ENCODE data around the gene ZNF827.
A peak's percentile ranks its signal among the peaks of the same experiment; 100 is the strongest.
"Not testable (repeated sequence)": the region's sequence is repeated elsewhere in the genome, so short reads cannot be mapped to it uniquely, and the experiment has no call there.

Gene ZNF827

GRCh38 chr4:145840801-145841200 lies 97.8 kb downstream of the ZNF827 start:
- intact Hi-C loops (cut with DNase I) = no loop called here
- DNase-seq = no peak

GRCh38 chr4:145840162-145840768 lies 98.4 kb downstream of the ZNF827 start:
- no peak for DNase-seq
- intact Hi-C loops (cut with DNase I) = no loop called here

- peak in 8 of 10 donors; percentile 28 to 94 (median 56) for DNase-seq
- intact Hi-C loops (cut with DNase I) = no loop called here
Observed at GRCh38 chr4:145839151-145839550, 99.5 kb downstream of the ZNF827 start.

- DNase-seq; intact Hi-C loops (cut with DNase I): not testable (repeated sequence)
Observed at GRCh38 chr4:145832384-145832783, 106.2 kb downstream of the ZNF827 start.

- no peak for DNase-seq
- intact Hi-C loops (cut with DNase I) = no loop called here
Observed at GRCh38 chr4:145830699-145831098, 107.9 kb downstream of the ZNF827 start.

- no peak for DNase-seq
- intact Hi-C loops (cut with DNase I) = loop anchor here (10.0 kb wide), 1 partner anchor 205 kb away; no protein-coding TSS in a partner anchor
Observed at GRCh38 chr4:145829629-145830395, 108.8 kb downstream of the ZNF827 start.

- intact Hi-C loops (cut with DNase I) = loop anchor here (10.0 kb wide), 1 partner anchor 204 kb away; no protein-coding TSS in a partner anchor
- DNase-seq = no peak
Observed at GRCh38 chr4:145828802-145829485, 109.7 kb downstream of the ZNF827 start.

- intact Hi-C loops (cut with DNase I) = loop anchor here (10.0 kb wide), 1 partner anchor 203 kb away; no protein-coding TSS in a partner anchor
Observed at GRCh38 chr4:145827885-145828284, 110.7 kb downstream of the ZNF827 start.

GRCh38 chr4:145825255-145825654 lies 113.4 kb downstream of the ZNF827 start:
- no peak for DNase-seq
- intact Hi-C loops (cut with DNase I) = loop anchor here (10.0 kb wide), 1 partner anchor 200 kb away; no protein-coding TSS in a partner anchor

More at GRCh38 chr4:145827885-145828284, 110.7 kb downstream of the ZNF827 start:
- peak in 1 of 10 donors; percentile 86 for DNase-seq

GRCh38 chr4:145824463-145824862 lies 114.2 kb downstream of the ZNF827 start:
- intact Hi-C loops (cut with DNase I) = loop anchor here (10.0 kb wide), 1 partner anchor 200 kb away; no protein-coding TSS in a partner anchor
- no peak for DNase-seq

- no peak for DNase-seq
- intact Hi-C loops (cut with DNase I) = loop anchor here (10.0 kb wide), 1 partner anchor 199 kb away; no protein-coding TSS in a partner anchor
Observed at GRCh38 chr4:145823743-145824142, 114.9 kb downstream of the ZNF827 start.

- DNase-seq = no peak
- intact Hi-C loops (cut with DNase I) = loop anchor here (10.0 kb wide), 1 partner anchor 198 kb away; no protein-coding TSS in a partner anchor
Observed at GRCh38 chr4:145822581-145822980, 116.0 kb downstream of the ZNF827 start.

GRCh38 chr4:145822181-145822580 lies 116.4 kb downstream of the ZNF827 start:
- no peak for DNase-seq
- intact Hi-C loops (cut with DNase I) = loop anchor here (10.0 kb wide), 1 partner anchor 197 kb away; no protein-coding TSS in a partner anchor

- no peak for DNase-seq
- intact Hi-C loops (cut with DNase I) = loop anchor here (10.0 kb wide), 1 partner anchor 197 kb away; no protein-coding TSS in a partner anchor
Observed at GRCh38 chr4:145821766-145822165, 116.9 kb downstream of the ZNF827 start.

- DNase-seq = no peak
- intact Hi-C loops (cut with DNase I) = loop anchor here (10.0 kb wide), 1 partner anchor 196 kb away; no protein-coding TSS in a partner anchor
Observed at GRCh38 chr4:145820407-145820806, 118.2 kb downstream of the ZNF827 start.

- intact Hi-C loops (cut with DNase I) = loop anchor here (10.0 kb wide), 1 partner anchor 195 kb away; no protein-coding TSS in a partner anchor
- DNase-seq = peak; percentile 27 to 93 (median 55)
Observed at GRCh38 chr4:145819853-145820181, 118.8 kb downstream of the ZNF827 start.

- DNase-seq = no peak
- intact Hi-C loops (cut with DNase I) = no loop called here
Observed at GRCh38 chr4:145819101-145819852, 119.3 kb downstream of the ZNF827 start.

- no peak for DNase-seq
- intact Hi-C loops (cut with DNase I) = no loop called here
Observed at GRCh38 chr4:145818011-145818410, 120.6 kb downstream of the ZNF827 start.

GRCh38 chr4:145816091-145816490 lies 122.5 kb downstream of the ZNF827 start:
- intact Hi-C loops (cut with DNase I) = no loop called here
- no peak for DNase-seq

GRCh38 chr4:145815626-145816025 lies 123.0 kb downstream of the ZNF827 start:
- intact Hi-C loops (cut with DNase I) = no loop called here
- no peak for DNase-seq
